ENCODE measurements around the gene ADAMTS7.
"Not testable (repeated sequence)": the region's sequence is repeated elsewhere in the genome, so short reads cannot be mapped to it uniquely, and the experiment has no call there.

GRCh38 chr15:78741674-78742073, 69.6 kb downstream of the ADAMTS7 start:
- TF ChIP-seq CTCF, POLR2A (IDR thresholded peaks at IDR 0.05): not testable (repeated sequence)
